ENCODE data around the gene LRPAP1.
A peak's percentile ranks its signal among the peaks of the same experiment; 100 is the strongest.

Gene LRPAP1

GRCh38 chr4:3482707-3483106 lies 49.5 kb downstream of the LRPAP1 start:
- TF ChIP-seq CTCF (conservative IDR thresholded peaks at IDR 0.05; ENCODE audit: low read depth): no peak
- H3K27ac ChIP-seq: no peak overlapping the region
- ChIA-PET POLR2A (ENCODE audit: low non-redundant PET) (no interaction called here), CTCF (no interaction called here)
- no peak for DNase-seq (ENCODE audit: low spot score)

- ChIA-PET POLR2A (ENCODE audit: low non-redundant PET) (no interaction called here), CTCF (interaction anchor here (0.6 to 2.2 kb wide), 2 partner anchors 10 to 608 kb away, joined by 4 to 9 read pairs; no protein-coding TSS in a partner anchor)
- no peak for DNase-seq (ENCODE audit: low spot score)
- TF ChIP-seq CTCF (conservative IDR thresholded peaks at IDR 0.05; ENCODE audit: low read depth): no peak
- H3K27ac ChIP-seq: peak overlapping the region; percentile 16; the same call in 1 of the 2 replicates
Measured at GRCh38 chr4:3481783-3482393, 50.3 kb downstream of the LRPAP1 start.

GRCh38 chr4:3481113-3481531 lies 51.1 kb downstream of the LRPAP1 start:
- TF ChIP-seq CTCF (conservative IDR thresholded peaks at IDR 0.05; ENCODE audit: low read depth): no peak
- CTCF ChIA-PET: interaction anchor here (0.6 to 2.2 kb wide), 4 partner anchors 10 to 137 kb away, joined by 3 to 9 read pairs (median 6); no protein-coding TSS in a partner anchor
- POLR2A ChIA-PET (ENCODE audit: low non-redundant PET): no interaction called here
- no peak for DNase-seq (ENCODE audit: low spot score)
- peak overlapping the region; percentile 16; the same call in 1 of the 2 replicates for H3K27ac ChIP-seq

- peak overlapping the region; percentile 16; the same call in 1 of the 2 replicates for H3K27ac ChIP-seq
- DNase-seq (ENCODE audit: low spot score): peak; percentile 39
- ChIA-PET CTCF (interaction anchor here (0.6 to 2.2 kb wide), 4 partner anchors 9 to 136 kb away, joined by 3 to 9 read pairs (median 6); no protein-coding TSS in a partner anchor), POLR2A (ENCODE audit: low non-redundant PET) (no interaction called here)
- TF ChIP-seq CTCF (conservative IDR thresholded peaks at IDR 0.05; ENCODE audit: low read depth): peak; percentile 98
Measured at GRCh38 chr4:3480528-3481112, 51.6 kb downstream of the LRPAP1 start.

- ChIA-PET CTCF (interaction anchor here (0.6 to 1.9 kb wide), 5 partner anchors 35 to 133 kb away, joined by 3 to 8 read pairs (median 5); no protein-coding TSS in a partner anchor), POLR2A (ENCODE audit: low non-redundant PET) (no interaction called here)
- no peak for TF ChIP-seq CTCF (conservative IDR thresholded peaks at IDR 0.05; ENCODE audit: low read depth)
- no peak for DNase-seq (ENCODE audit: low spot score)
- peak overlapping the region; percentile 16; the same call in 1 of the 2 replicates for H3K27ac ChIP-seq
Measured at GRCh38 chr4:3479358-3480101, 52.7 kb downstream of the LRPAP1 start.

All from RWPE1 (cell line).